OCI-LY3 (cell line): Measurements from ENCODE around the gene SCGB2A2.

Experiments
- H2AFZ ChIP-seq: fragments of 200-600, 300-600 bp; shearing (Covaris generic); 2 replicates; pipeline ENCODE4 v1.6.0; 2014; ENCODE audit warnings: antibody characterized with exemption, low read depth, low read length
- H3K27ac ChIP-seq: fragments of 200-600, 300-600 bp; sonication (generic); 2 replicates; pipeline ENCODE4 v1.5.1; 2014; ENCODE audit warnings: mild to moderate bottlenecking, low read length, moderate library complexity, mixed read lengths
- H3K27me3 ChIP-seq: fragments of 200-600, 300-600 bp; sonication (generic); 2 replicates; pipeline ENCODE4 v1.6.1; 2014; ENCODE audit warnings: low read depth, low read length, mixed read lengths
- H3K36me3 ChIP-seq: fragments of 200-600, 300-600 bp; sonication (generic); replicated peaks from 2 replicates; pipeline ENCODE3; 2014; ENCODE audit warnings: low read depth, low read length, mixed read lengths
- H3K4me1 ChIP-seq: fragments of 300-600, 200-600 bp; sonication (generic); 2 replicates; pipeline ENCODE4 v1.6.1; 2014; ENCODE audit warnings: low read length, mixed read lengths
- H3K4me2 ChIP-seq: fragments of 200-600, 300-600 bp; sonication (generic); 2 replicates; pipeline ENCODE4 v1.6.1; 2014; ENCODE audit warnings: low read length, mixed read lengths
- H3K4me3 ChIP-seq: fragments of 300-600, 200-600 bp; sonication (generic); 2 replicates; pipeline ENCODE4 v1.5.1; 2014; ENCODE audit warnings: antibody characterized with exemption, mild to moderate bottlenecking, low read length, moderate library complexity
- H3K79me2 ChIP-seq: fragments of 300-600, 200-600 bp; shearing (Covaris generic); 2 replicates; pipeline ENCODE4 v1.6.1; 2014; ENCODE audit warnings: mild to moderate bottlenecking, low read length, mixed read lengths
- H3K9ac ChIP-seq: fragments of 300-600, 200-600 bp; shearing (Covaris generic); 2 replicates; pipeline ENCODE4 v1.6.0; 2014; ENCODE audit warnings: mild to moderate bottlenecking, low read length, moderate library complexity
- H3K9me3 ChIP-seq: fragments of 200-600, 300-600 bp; shearing (Covaris generic); 2 replicates; pipeline ENCODE4 v1.6.1; 2014; ENCODE audit warnings: low read length, mixed read lengths; ENCODE audit not compliant: insufficient read depth
- H4K20me1 ChIP-seq: fragments of 200-600, 300-600 bp; sonication (generic); 2 replicates; pipeline ENCODE4 v1.6.1; 2016; ENCODE audit warnings: low read length, mixed read lengths; ENCODE audit not compliant: insufficient read depth
- CTCF ChIP-seq: fragments of 200-600, 300-600 bp; sonication (generic); IDR thresholded peaks from 2 replicates; pipeline ENCODE4 v1.5.1; 2014; ENCODE audit warnings: antibody characterized with exemption, low read length, low read depth
- EZH2phosphoT487 ChIP-seq: fragments of 200-600 bp; shearing (Covaris generic); IDR thresholded peaks from 2 replicates; pipeline ENCODE4 v1.6.1; 2018; ENCODE audit warnings: antibody characterized with exemption, mixed run types, low read depth

Gene SCGB2A2

GRCh38 chr11:62267050-62267449, 2.9 kb upstream of the SCGB2A2 start:
- H4K20me1 ChIP-seq = no peaks in the 10 kb centered on the region
- H2AFZ ChIP-seq = no peak overlapping the region
- no peak for TF ChIP-seq CTCF
- no peak for TF ChIP-seq EZH2phosphoT487
- H3K4me2 ChIP-seq = no peak overlapping the region
- peaks cover 39% of the 10 kb centered on the region for H3K27me3 ChIP-seq
- H3K4me1 ChIP-seq = no peaks in the 10 kb centered on the region
- no peak overlapping the region for H3K9ac ChIP-seq
- no peaks in the 10 kb centered on the region for H3K36me3 ChIP-seq
- no peak overlapping the region for H3K27ac ChIP-seq
- no peaks in the 10 kb centered on the region for H3K79me2 ChIP-seq
- no peaks in the 10 kb centered on the region for H3K9me3 ChIP-seq
- no peak overlapping the region for H3K4me3 ChIP-seq

DNA sequence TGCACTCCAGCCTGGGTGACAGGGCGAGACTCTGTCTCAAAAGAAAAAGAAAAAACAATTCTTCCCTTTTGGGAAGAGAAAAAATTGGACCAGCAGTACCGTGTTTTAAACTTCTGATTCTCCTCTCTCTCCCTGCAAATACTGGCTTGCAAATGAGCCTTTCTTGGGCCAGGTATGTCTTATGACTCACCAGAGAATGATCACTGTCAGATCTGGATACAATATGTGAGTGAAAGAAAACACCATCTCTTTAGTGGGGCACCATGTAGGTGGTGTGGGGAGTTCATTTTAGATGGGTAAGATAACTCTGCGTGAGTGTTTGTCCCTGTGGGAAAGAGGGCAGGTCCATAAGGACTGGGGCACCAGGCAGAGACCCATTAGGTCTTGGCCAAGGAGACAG, 2.4 kb upstream of the SCGB2A2 start:
- TF ChIP-seq CTCF = no peak
- TF ChIP-seq EZH2phosphoT487 = no peak
- Histone ChIP-seq H3K9me3 (no peaks in the 10 kb centered on the region), H3K9ac (no peak overlapping the region), H3K27me3 (peaks cover 39% of the 10 kb centered on the region), H4K20me1 (no peaks in the 10 kb centered on the region), H3K79me2 (no peaks in the 10 kb centered on the region), H3K4me2 (no peak overlapping the region), H3K4me1 (no peaks in the 10 kb centered on the region), H3K27ac (no peak overlapping the region), H3K4me3 (no peak overlapping the region), H2AFZ (no peak overlapping the region), H3K36me3 (no peaks in the 10 kb centered on the region)

DNA sequence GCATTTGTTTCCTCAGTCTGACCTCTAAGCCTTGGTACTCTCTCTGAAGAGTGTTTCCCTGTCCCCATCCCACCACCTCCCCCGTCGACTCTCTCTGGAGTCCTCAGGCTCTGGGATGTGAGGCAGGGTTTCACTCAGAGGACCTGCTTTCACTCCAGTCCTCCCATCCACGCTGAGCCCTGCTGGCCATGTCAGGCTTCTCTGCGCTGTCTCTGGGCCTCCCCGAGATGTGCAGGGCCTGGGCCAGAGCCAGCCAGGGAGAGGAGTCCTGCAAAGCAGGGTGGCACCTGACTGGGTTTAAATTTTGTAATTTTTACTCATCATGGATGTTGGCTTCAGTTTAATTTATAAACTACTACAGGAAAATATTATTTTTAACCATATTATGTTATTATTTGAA, 3.3 kb downstream of the SCGB2A2 start:
- Histone ChIP-seq H3K4me2 (no peak overlapping the region), H3K4me3 (no peak overlapping the region), H3K9me3 (no peaks in the 10 kb centered on the region)

GRCh38 chr11:62273789-62274275, 3.9 kb downstream of the SCGB2A2 start:
- Histone ChIP-seq H3K27me3 (peaks cover 13% of the 10 kb centered on the region), H3K4me1 (no peaks in the 10 kb centered on the region), H3K9ac (no peak overlapping the region), H3K9me3 (no peaks in the 10 kb centered on the region), H4K20me1 (no peaks in the 10 kb centered on the region), H3K36me3 (no peaks in the 10 kb centered on the region), H3K4me2 (no peak overlapping the region), H3K4me3 (no peak overlapping the region), H3K79me2 (no peaks in the 10 kb centered on the region), H3K27ac (no peak overlapping the region), H2AFZ (no peak overlapping the region)
- TF ChIP-seq CTCF = no peak
- TF ChIP-seq EZH2phosphoT487 = no peak

More for the DNA sequence above, 3.3 kb downstream of the SCGB2A2 start:
- Histone ChIP-seq H3K27me3 (peaks cover 13% of the 10 kb centered on the region), H3K27ac (no peak overlapping the region), H3K36me3 (no peaks in the 10 kb centered on the region), H4K20me1 (no peaks in the 10 kb centered on the region), H3K9ac (no peak overlapping the region), H3K79me2 (no peaks in the 10 kb centered on the region), H2AFZ (no peak overlapping the region), H3K4me1 (no peaks in the 10 kb centered on the region)
- no peak for TF ChIP-seq EZH2phosphoT487
- no peak for TF ChIP-seq CTCF
